ENCODE measurements around the gene ITGAL. TPM values are rescaled to one million over a fixed set of nuclear protein-coding genes. Genes with fewer than 3 reads are reported as not detected.
A peak's percentile ranks its signal among the peaks of the same experiment; 100 is the strongest.

ITGAL gene
- total and polyA plus RNA-seq, 2 of the 13 experiments (the other 11 are each of a cell fraction or from before 2014, with no cell fraction given), result 0.86 to 1.2 TPM

- TF ChIP-seq HNRNPK (IDR thresholded peaks at IDR 0.05; ENCODE audit: low read depth, low read length, poor library complexity, severe bottlenecking), result peak; percentile 91
- TF ChIP-seq MEIS1 (CRISPR knock-in tag; IDR thresholded peaks at IDR 0.05; ENCODE audit: borderline replicate concordance), result peak; percentile 27; the same call in 1 of the 2 replicates
- no peak for TF ChIP-seq ZNF75D (CRISPR knock-in tag; IDR thresholded peaks at IDR 0.05; ENCODE audit: borderline replicate concordance)
- TF ChIP-seq ZNF589 (CRISPR knock-in tag; conservative IDR thresholded peaks at IDR 0.05), result 0 out of 2 replicates have a peak, but pooled peaks have one; percentile 46
- peak; percentile 64 for TF ChIP-seq ETV6 (CRISPR knock-in tag; conservative IDR thresholded peaks at IDR 0.05)
- 0 out of 2 replicates have a peak, but pooled peaks have one; percentile 82 for TF ChIP-seq TIGD3 (CRISPR knock-in tag; IDR thresholded peaks at IDR 0.05; ENCODE audit: borderline replicate concordance)
- TF ChIP-seq TFDP2 (CRISPR knock-in tag; IDR thresholded peaks at IDR 0.05), result peak; percentile 44; the same call in 1 of the 2 replicates
- TF ChIP-seq BRD4 (CRISPR knock-in tag; IDR thresholded peaks at IDR 0.05), result no peak
- no peak for TF ChIP-seq NR2F6 (IDR thresholded peaks at IDR 0.05)
- peak; percentile 6; the same call in 1 of the 2 replicates for TF ChIP-seq NR2F6 (CRISPR knock-in tag; IDR thresholded peaks at IDR 0.05)
- TF ChIP-seq, protein P1, sequence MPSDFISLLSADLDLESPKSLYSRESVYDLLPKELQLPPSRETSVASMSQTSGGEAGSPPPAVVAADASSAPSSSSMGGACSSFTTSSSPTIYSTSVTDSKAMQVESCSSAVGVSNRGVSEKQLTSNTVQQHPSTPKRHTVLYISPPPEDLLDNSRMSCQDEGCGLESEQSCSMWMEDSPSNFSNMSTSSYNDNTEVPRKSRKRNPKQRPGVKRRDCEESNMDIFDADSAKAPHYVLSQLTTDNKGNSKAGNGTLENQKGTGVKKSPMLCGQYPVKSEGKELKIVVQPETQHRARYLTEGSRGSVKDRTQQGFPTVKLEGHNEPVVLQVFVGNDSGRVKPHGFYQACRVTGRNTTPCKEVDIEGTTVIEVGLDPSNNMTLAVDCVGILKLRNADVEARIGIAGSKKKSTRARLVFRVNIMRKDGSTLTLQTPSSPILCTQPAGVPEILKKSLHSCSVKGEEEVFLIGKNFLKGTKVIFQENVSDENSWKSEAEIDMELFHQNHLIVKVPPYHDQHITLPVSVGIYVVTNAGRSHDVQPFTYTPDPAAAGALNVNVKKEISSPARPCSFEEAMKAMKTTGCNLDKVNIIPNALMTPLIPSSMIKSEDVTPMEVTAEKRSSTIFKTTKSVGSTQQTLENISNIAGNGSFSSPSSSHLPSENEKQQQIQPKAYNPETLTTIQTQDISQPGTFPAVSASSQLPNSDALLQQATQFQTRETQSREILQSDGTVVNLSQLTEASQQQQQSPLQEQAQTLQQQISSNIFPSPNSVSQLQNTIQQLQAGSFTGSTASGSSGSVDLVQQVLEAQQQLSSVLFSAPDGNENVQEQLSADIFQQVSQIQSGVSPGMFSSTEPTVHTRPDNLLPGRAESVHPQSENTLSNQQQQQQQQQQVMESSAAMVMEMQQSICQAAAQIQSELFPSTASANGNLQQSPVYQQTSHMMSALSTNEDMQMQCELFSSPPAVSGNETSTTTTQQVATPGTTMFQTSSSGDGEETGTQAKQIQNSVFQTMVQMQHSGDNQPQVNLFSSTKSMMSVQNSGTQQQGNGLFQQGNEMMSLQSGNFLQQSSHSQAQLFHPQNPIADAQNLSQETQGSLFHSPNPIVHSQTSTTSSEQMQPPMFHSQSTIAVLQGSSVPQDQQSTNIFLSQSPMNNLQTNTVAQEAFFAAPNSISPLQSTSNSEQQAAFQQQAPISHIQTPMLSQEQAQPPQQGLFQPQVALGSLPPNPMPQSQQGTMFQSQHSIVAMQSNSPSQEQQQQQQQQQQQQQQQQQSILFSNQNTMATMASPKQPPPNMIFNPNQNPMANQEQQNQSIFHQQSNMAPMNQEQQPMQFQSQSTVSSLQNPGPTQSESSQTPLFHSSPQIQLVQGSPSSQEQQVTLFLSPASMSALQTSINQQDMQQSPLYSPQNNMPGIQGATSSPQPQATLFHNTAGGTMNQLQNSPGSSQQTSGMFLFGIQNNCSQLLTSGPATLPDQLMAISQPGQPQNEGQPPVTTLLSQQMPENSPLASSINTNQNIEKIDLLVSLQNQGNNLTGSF (CRISPR knock-in tag; IDR thresholded peaks at IDR 0.05), result no peak
- TF ChIP-seq SKI (IDR thresholded peaks at IDR 0.05; ENCODE audit: partially characterized antibody), result peak; percentile 83
- peak; percentile 73; the same call in 1 of the 2 replicates for TF ChIP-seq MZF1 (CRISPR knock-in tag; IDR thresholded peaks at IDR 0.05; ENCODE audit: borderline replicate concordance)
- peak; percentile 64 for TF ChIP-seq TSC22D2 (CRISPR knock-in tag; IDR thresholded peaks at IDR 0.05; ENCODE audit: borderline replicate concordance)
- TF ChIP-seq ZNF263 (CRISPR knock-in tag; IDR thresholded peaks at IDR 0.05), result peak; percentile 97
- TF ChIP-seq ZC3H13 (CRISPR knock-in tag; IDR thresholded peaks at IDR 0.05), result peak; percentile 94; the same call in 1 of the 2 replicates
- TF ChIP-seq HDAC2 (CRISPR knock-in tag; IDR thresholded peaks at IDR 0.05), result peak; percentile 16; the same call in 1 of the 2 replicates
- peak; percentile 66 for TF ChIP-seq SMAD3 (CRISPR knock-in tag; IDR thresholded peaks at IDR 0.05)
- TF ChIP-seq TMF1 (CRISPR knock-in tag; IDR thresholded peaks at IDR 0.05; ENCODE audit: low read depth), result 0 out of 2 replicates have a peak, but pooled peaks have one; percentile 53
- TF ChIP-seq BORCS8-MEF2B (CRISPR knock-in tag; IDR thresholded peaks at IDR 0.05), result peak; percentile 64; the same call in 1 of the 2 replicates
- TF ChIP-seq HOXA9 (CRISPR knock-in tag; IDR thresholded peaks at IDR 0.05; ENCODE audit: borderline replicate concordance), result 0 out of 2 replicates have a peak, but pooled peaks have one; percentile 2
- TF ChIP-seq RBM39 (IDR thresholded peaks at IDR 0.05; ENCODE audit: low read depth, low read length, poor library complexity, severe bottlenecking), result peak; percentile 95
These were observed 54.5 kb downstream of the ITGAL start (continued) for GRCh38 chr16:30526823-30527634.
